K562 (cell line): ENCODE data around the gene TRPM2. TPM values are rescaled to one million over a fixed set of nuclear protein-coding genes. Genes with fewer than 3 reads are reported as not detected.

Experiments
- ATAC-seq: fragments of 200-7000 bp; cut with Tn5 transposase; 3 replicates; pipeline ENCODE4 v1.9.1; 2020; ENCODE audit warnings: moderate library complexity
- BruUV-seq: library from RNA; stranded (reverse); fragments of 400-500 nt; replicated peaks from 2 replicates; lab custom pipeline; 2021; lab: Mats Ljungman, UMichigan
- CTCF ChIA-PET: fragments of 300-600 bp; formaldehyde crosslinking; extraction: SDS; loops from one replicate; lab custom pipeline; 2021; ENCODE audit warnings: low intra/inter-chr PET ratio; lab: Yijun Ruan, JAX
- POLR2A ChIA-PET: fragments of 300-600, 350-650 bp; sonication (Branson Sonifier 250); formaldehyde crosslinking; extraction: SDS; loops from one replicate; lab custom pipeline; 2021; ENCODE audit warnings: antibody characterized with exemption, inconsistent platforms; lab: Yijun Ruan, JAX
- DNase-seq, 4 experiments: peaks; one replicate each; pipeline versions ENCODE4 v3.0.0 to v3.0.0-alpha.2; 2011 to 2018; ENCODE audit warnings: low spot score in 3 of 4, mixed read lengths in 3 of 4; ENCODE audit errors: extremely low read depth in 1 of 4
- FAIRE-seq: peaks from 2 replicates; lab custom pipeline; 2011; peaks lifted over from hg19 to GRCh38; lab: Jason Lieb, UNC
- H2AFZ ChIP-seq: 2 replicates; pipeline ENCODE4 v1.6.0; 2011; ENCODE audit warnings: low read depth, low read length, control low read depth, inconsistent platforms
- H3K27ac ChIP-seq: fragments of 200-600 bp; 3 replicates; pipeline ENCODE4 v1.8.0; 2011; ENCODE audit warnings: low read depth, mild to moderate bottlenecking, control low read depth, inconsistent platforms, low read length, moderate library complexity, mixed read lengths; ENCODE audit errors: extremely low read depth
- H3K27me3 ChIP-seq, 2 experiments: fragments of 300-600 bp in 1 of 2; 2 replicates in 1 of 2; 3 replicates in 1 of 2; pipeline versions ENCODE4 v1.6.0 to v1.8.0; 2011; ENCODE audit warnings: inconsistent platforms in 2 of 2, low read length in 2 of 2, mild to moderate bottlenecking in 1 of 2, mixed read lengths in 1 of 2, moderate library complexity in 1 of 2; ENCODE audit not compliant: control insufficient read depth in 2 of 2, insufficient read depth in 2 of 2
- H3K36me3 ChIP-seq: fragments of 300-600 bp; 3 replicates; pipeline ENCODE4 v1.8.0; 2011; ENCODE audit warnings: mild to moderate bottlenecking, low read length, inconsistent platforms; ENCODE audit not compliant: control insufficient read depth, insufficient read depth
- H3K4me1 ChIP-seq, 2 experiments: fragments of 200-600 bp in 1 of 2; replicated peaks in 1 of 2; 2 replicates in 1 of 2; 3 replicates in 1 of 2; pipeline versions ENCODE4 v1.5.1 to v1.8.0; 2011; ENCODE audit warnings: inconsistent platforms in 2 of 2, low read length in 2 of 2, mild to moderate bottlenecking in 1 of 2, mixed read lengths in 1 of 2, moderate library complexity in 1 of 2; ENCODE audit not compliant: control insufficient read depth in 2 of 2, insufficient read depth in 2 of 2
- H3K4me2 ChIP-seq: 2 replicates; pipeline ENCODE4 v1.6.1; 2011; ENCODE audit warnings: low read length, control low read depth, inconsistent platforms, mixed read lengths; ENCODE audit not compliant: insufficient read depth
- H3K4me3 ChIP-seq: fragments of 200-600 bp; sonication (generic), shearing (Covaris generic); 2 replicates; pipeline ENCODE4 v1.5.1; 2016; ENCODE audit warnings: control low read depth, inconsistent platforms
- H3K79me2 ChIP-seq: fragments of 200-600 bp; 3 replicates; pipeline ENCODE4 v1.8.0; 2011; ENCODE audit warnings: low read length, inconsistent platforms; ENCODE audit not compliant: control insufficient read depth, insufficient read depth
- H3K9ac ChIP-seq, 2 experiments: 2 replicates each; pipeline versions ENCODE4 v1.6.0 to v1.6.1; 2011; ENCODE audit warnings: low read depth in 2 of 2, low read length in 2 of 2, control low read depth in 1 of 2, inconsistent platforms in 1 of 2, mild to moderate bottlenecking in 1 of 2, mixed read lengths in 1 of 2; ENCODE audit not compliant: insufficient read depth in 1 of 2
- H3K9me1 ChIP-seq: one replicate; pipeline ENCODE4 v1.6.0; 2011; ENCODE audit warnings: inconsistent platforms, mild to moderate bottlenecking, low read length, moderate library complexity; ENCODE audit not compliant: control insufficient read depth, insufficient read depth
- H3K9me3 ChIP-seq: replicated peaks from 2 replicates; pipeline ENCODE4 v1.5.1; 2011; ENCODE audit warnings: low read depth, low read length, inconsistent platforms; ENCODE audit not compliant: control insufficient read depth, insufficient read depth
- H4K20me1 ChIP-seq: replicated peaks from 2 replicates; pipeline ENCODE4 v1.6.1; 2011; ENCODE audit warnings: low read length, inconsistent platforms, mixed read lengths; ENCODE audit not compliant: control insufficient read depth, insufficient read depth
- DLX4 ChIP-seq: fragments of 250-450 bp; sonication (Bioruptor Pico); IDR thresholded peaks from 2 replicates; pipeline ENCODE4 v1.6.1; 2021; ENCODE audit warnings: mild to moderate bottlenecking
- GABPA ChIP-seq: fragments of 200-800 bp; sonication (Bioruptor generic); conservative IDR thresholded peaks from 2 replicates; pipeline ENCODE4 v1.6.1; 2016; ENCODE audit warnings: low read depth, missing genetic modification characterization, missing compliant biosample characterization
- HCFC1 ChIP-seq: IDR thresholded peaks from 2 replicates; pipeline ENCODE4 v1.6.1; 2012; ENCODE audit warnings: low read depth, low read length, improper control_type of control experiment
- IRF9 ChIP-seq: fragments of 450-650 bp; IDR thresholded peaks from 2 replicates; pipeline ENCODE4 v1.6.1; 2016; ENCODE audit warnings: missing biosample characterization, missing genetic modification characterization
- ZBTB49 ChIP-seq: sonication (generic); formaldehyde crosslinking; IDR thresholded peaks from 2 replicates; pipeline ENCODE4 v1.8.0; 2022; ENCODE audit warnings: missing genetic modification reagents, mild to moderate bottlenecking, borderline replicate concordance
- ZNF146 ChIP-seq: IDR thresholded peaks from one replicate; pipeline ENCODE4 v1.6.1; 2018; ENCODE audit warnings: missing compliant biosample characterization; ENCODE audit not compliant: unreplicated experiment
- ZNF696 ChIP-seq: fragments of 250-450 bp; sonication (Bioruptor Pico); conservative IDR thresholded peaks from 2 replicates; pipeline ENCODE4 v1.4.0; 2020; ENCODE audit warnings: mild to moderate bottlenecking, moderate library complexity
- ZNF785 ChIP-seq: fragments of 250-450 bp; sonication (Bioruptor Pico); IDR thresholded peaks from 2 replicates; pipeline ENCODE4 v1.4.0; 2020; ENCODE audit warnings: mild to moderate bottlenecking
- whole genome bisulfite sequencing: fragments of 100-300 bp; shearing (Covaris generic); methylation state at CpG from one replicate; pipeline ENCODE4 v1.1.6; 2016; ENCODE audit warnings: low coverage, mixed read lengths; ENCODE audit not compliant: insufficient coverage; ENCODE audit errors: missing lambda C conversion rate; 5-methylcytosine and 5-hydroxymethylcytosine counted together
- in situ Hi-C: fragments of 300-500 bp; cut with MboI; formaldehyde crosslinking; loops from 4 replicates; pipeline ENCODE4 v1.15.0; 2018; ENCODE audit warnings: inconsistent platforms, mixed read lengths
- intact Hi-C: fragments of 100-400 bp; cut with micrococcal nuclease; formaldehyde crosslinking; loops from 2 replicates; pipeline ENCODE4 v1.14.2; 2022
- polyA plus RNA-seq, 8 experiments: library from polyadenylated mRNA; depleted of rRNA in 4 of 8; stranded (reverse) in 5 of 8; unstranded in 3 of 8; fragments of >200 nt; fragmentation: Nextera tagmentation in 2 of 8; fragmentation: Illumina TruSeq in 1 of 8; extraction: Ambion mirVana in 2 of 8; extraction: Trizol in 1 of 8; gene quantifications; 2 replicates each; pipeline versions ENCODE4 v1.2.1 to v1.2.3, GENCODE V29; 2011 to 2014; ENCODE audit warnings: inconsistent platforms in 1 of 8, missing spikeins in 1 of 8
- total RNA-seq, 7 experiments: library from RNA; depleted of rRNA in 6 of 7; stranded (reverse); fragments of >200 nt in 6 of 7; fragmentation: Illumina TruSeq in 2 of 7; extraction: Trizol in 2 of 7; gene quantifications; 2 replicates each; pipeline versions ENCODE4 v1.2.1 to v1.2.3, GENCODE V29; 2011 to 2021; ENCODE audit warnings: low replicate concordance in 1 of 7

TRPM2 gene
- total and polyA plus RNA-seq, 9 of the 15 experiments (the other 6 are each of a cell fraction or from before 2014, with no cell fraction given): 0.33 to 2.1 (median 0.98) TPM; not detected in 2

- TF ChIP-seq IRF9 (no peak), DLX4 (CRISPR knock-in tag) (no peak)
Observed at GRCh38 chr21:44483288-44484237, 130.1 kb downstream of the TRPM2 start (continued).

GRCh38 chr21:44484498-44485253, 131.3 kb downstream of the TRPM2 start:
- TF ChIP-seq ZBTB49: no peak
- peak; percentile 14; the same call in 1 of the 2 replicates for TF ChIP-seq GABPA (tag)
- TF ChIP-seq HCFC1: no peak
- no peak for TF ChIP-seq ZNF696
- no peak for TF ChIP-seq ZNF785 (CRISPR knock-in tag)
- TF ChIP-seq ZNF146 (CRISPR knock-in tag): no peak
- H4K20me1 ChIP-seq: no peaks in the 10 kb centered on the region
- DNase-seq (no peak), ATAC-seq (no peak), FAIRE-seq (no peak)
- no peaks in the 10 kb centered on the region for H3K79me2 ChIP-seq
- no peak overlapping the region for H3K4me3 ChIP-seq
- peaks cover 11 to 36% of the 10 kb centered on the region in 2 experiments; a peak in 4 of 5 replicates for H3K27me3 ChIP-seq
- peaks cover 0 to 16% of the 10 kb centered on the region in 2 experiments; a peak in 3 of 5 replicates for H3K4me1 ChIP-seq
- in situ Hi-C loops (no loop called here), intact Hi-C loops (no loop called here)
- H2AFZ ChIP-seq: no peak overlapping the region
- no peak overlapping the region for H3K27ac ChIP-seq
- BruUV-seq: no TSS peak
- H3K9ac ChIP-seq: no peak overlapping the region
- ChIA-PET CTCF (no interaction called here), POLR2A (interaction anchor here (0.5 to 1.4 kb wide), 3 partner anchors 10 to 1880 kb away, joined by 3 read pairs; no protein-coding TSS in a partner anchor)
- H3K9me1 ChIP-seq: no peaks in the 10 kb centered on the region
- H3K4me2 ChIP-seq: no peak overlapping the region
- WGBS: 17% methylated on average over 11 of the region's 43 CpGs
- no peaks in the 10 kb centered on the region for H3K36me3 ChIP-seq
- no peaks in the 10 kb centered on the region for H3K9me3 ChIP-seq
